K562 (cell line): ENCODE results near the gene SH3D19. TPM values are rescaled to one million over a fixed set of nuclear protein-coding genes. Genes with fewer than 3 reads are reported as not detected.

Source experiments
- ATAC-seq: fragments of 200-7000 bp; cut with Tn5 transposase; 3 replicates; pipeline ENCODE4 v1.9.1; 2020; ENCODE audit warnings: moderate library complexity
- BruUV-seq: library from RNA; stranded (reverse); fragments of 400-500 nt; replicated peaks from 2 replicates; lab custom pipeline; 2021; lab: Mats Ljungman, UMichigan
- CTCF ChIA-PET: fragments of 300-600 bp; formaldehyde crosslinking; extraction: SDS; loops from one replicate; lab custom pipeline; 2021; ENCODE audit warnings: low intra/inter-chr PET ratio; lab: Yijun Ruan, JAX
- POLR2A ChIA-PET: fragments of 300-600, 350-650 bp; sonication (Branson Sonifier 250); formaldehyde crosslinking; extraction: SDS; loops from one replicate; lab custom pipeline; 2021; ENCODE audit warnings: antibody characterized with exemption, inconsistent platforms; lab: Yijun Ruan, JAX
- DNase-seq, 4 experiments: peaks; one replicate each; pipeline versions ENCODE4 v3.0.0 to v3.0.0-alpha.2; 2011 to 2018; ENCODE audit warnings: low spot score in 3 of 4, mixed read lengths in 3 of 4; ENCODE audit errors: extremely low read depth in 1 of 4
- FAIRE-seq: peaks from 2 replicates; lab custom pipeline; 2011; peaks lifted over from hg19 to GRCh38; lab: Jason Lieb, UNC
- H2AFZ ChIP-seq: 2 replicates; pipeline ENCODE4 v1.6.0; 2011; ENCODE audit warnings: low read depth, low read length, control low read depth, inconsistent platforms
- H3K27ac ChIP-seq: fragments of 200-600 bp; 3 replicates; pipeline ENCODE4 v1.8.0; 2011; ENCODE audit warnings: low read depth, mild to moderate bottlenecking, control low read depth, inconsistent platforms, low read length, moderate library complexity, mixed read lengths; ENCODE audit errors: extremely low read depth
- H3K27me3 ChIP-seq, 2 experiments: fragments of 300-600 bp in 1 of 2; 2 replicates in 1 of 2; 3 replicates in 1 of 2; pipeline versions ENCODE4 v1.6.0 to v1.8.0; 2011; ENCODE audit warnings: inconsistent platforms in 2 of 2, low read length in 2 of 2, mild to moderate bottlenecking in 1 of 2, mixed read lengths in 1 of 2, moderate library complexity in 1 of 2; ENCODE audit not compliant: control insufficient read depth in 2 of 2, insufficient read depth in 2 of 2
- H3K36me3 ChIP-seq: fragments of 300-600 bp; 3 replicates; pipeline ENCODE4 v1.8.0; 2011; ENCODE audit warnings: mild to moderate bottlenecking, low read length, inconsistent platforms; ENCODE audit not compliant: control insufficient read depth, insufficient read depth
- H3K4me1 ChIP-seq, 2 experiments: fragments of 200-600 bp in 1 of 2; replicated peaks in 1 of 2; 2 replicates in 1 of 2; 3 replicates in 1 of 2; pipeline versions ENCODE4 v1.5.1 to v1.8.0; 2011; ENCODE audit warnings: inconsistent platforms in 2 of 2, low read length in 2 of 2, mild to moderate bottlenecking in 1 of 2, mixed read lengths in 1 of 2, moderate library complexity in 1 of 2; ENCODE audit not compliant: control insufficient read depth in 2 of 2, insufficient read depth in 2 of 2
- H3K4me2 ChIP-seq: 2 replicates; pipeline ENCODE4 v1.6.1; 2011; ENCODE audit warnings: low read length, control low read depth, inconsistent platforms, mixed read lengths; ENCODE audit not compliant: insufficient read depth
- H3K4me3 ChIP-seq: fragments of 200-600 bp; sonication (generic), shearing (Covaris generic); 2 replicates; pipeline ENCODE4 v1.5.1; 2016; ENCODE audit warnings: control low read depth, inconsistent platforms
- H3K79me2 ChIP-seq: fragments of 200-600 bp; 3 replicates; pipeline ENCODE4 v1.8.0; 2011; ENCODE audit warnings: low read length, inconsistent platforms; ENCODE audit not compliant: control insufficient read depth, insufficient read depth
- H3K9ac ChIP-seq, 2 experiments: 2 replicates each; pipeline versions ENCODE4 v1.6.0 to v1.6.1; 2011; ENCODE audit warnings: low read depth in 2 of 2, low read length in 2 of 2, control low read depth in 1 of 2, inconsistent platforms in 1 of 2, mild to moderate bottlenecking in 1 of 2, mixed read lengths in 1 of 2; ENCODE audit not compliant: insufficient read depth in 1 of 2
- H3K9me1 ChIP-seq: one replicate; pipeline ENCODE4 v1.6.0; 2011; ENCODE audit warnings: inconsistent platforms, mild to moderate bottlenecking, low read length, moderate library complexity; ENCODE audit not compliant: control insufficient read depth, insufficient read depth
- H3K9me3 ChIP-seq: replicated peaks from 2 replicates; pipeline ENCODE4 v1.5.1; 2011; ENCODE audit warnings: low read depth, low read length, inconsistent platforms; ENCODE audit not compliant: control insufficient read depth, insufficient read depth
- H4K20me1 ChIP-seq: replicated peaks from 2 replicates; pipeline ENCODE4 v1.6.1; 2011; ENCODE audit warnings: low read length, inconsistent platforms, mixed read lengths; ENCODE audit not compliant: control insufficient read depth, insufficient read depth
- ELF1 ChIP-seq: fragments of 200-800 bp; sonication (Bioruptor generic); IDR thresholded peaks from 2 replicates; pipeline ENCODE4 v1.6.1; 2016; ENCODE audit warnings: missing genetic modification characterization, missing compliant biosample characterization
- HDAC1 ChIP-seq, 2 experiments: fragments of 450-650 bp; IDR thresholded peaks; 2 replicates each; pipeline ENCODE4 v1.6.1; 2016 to 2017; ENCODE audit warnings: inconsistent platforms in 1 of 2, mild to moderate bottlenecking in 1 of 2, moderate library complexity in 1 of 2
- LEF1 ChIP-seq: fragments of 450-650 bp; IDR thresholded peaks from 2 replicates; pipeline ENCODE4 v1.6.1; 2016; ENCODE audit warnings: mild to moderate bottlenecking
- NCOR1 ChIP-seq: fragments of 450-650 bp; IDR thresholded peaks from 2 replicates; pipeline ENCODE4 v1.6.1; 2016; ENCODE audit warnings: mild to moderate bottlenecking, moderate library complexity
- TAF15 ChIP-seq: fragments of 200-400 bp; formaldehyde crosslinking; IDR thresholded peaks from 2 replicates; pipeline ENCODE4 v1.6.1; 2017; ENCODE audit warnings: mild to moderate bottlenecking, low read depth, low read length, moderate library complexity
- TBL1XR1 ChIP-seq, 2 experiments: IDR thresholded peaks; 2 replicates each; pipeline ENCODE4 v1.6.1; 2012; ENCODE audit warnings: improper control_type of control experiment in 2 of 2, low read length in 2 of 2, mild to moderate bottlenecking in 1 of 2
- ZNF143 ChIP-seq: sonication (generic); formaldehyde crosslinking; IDR thresholded peaks from 2 replicates; pipeline ENCODE4 v1.9.0; 2022; ENCODE audit warnings: mild to moderate bottlenecking, missing genetic modification reagents
- ZNF586 ChIP-seq: fragments of 450-650 bp; formaldehyde crosslinking; conservative IDR thresholded peaks from 2 replicates; pipeline ENCODE4 v1.4.0; 2020; ENCODE audit warnings: mild to moderate bottlenecking, moderate library complexity
- WGBS: fragments of 100-300 bp; shearing (Covaris generic); methylation state at CpG from one replicate; pipeline ENCODE4 v1.1.6; 2016; ENCODE audit warnings: low coverage, mixed read lengths; ENCODE audit not compliant: insufficient coverage; ENCODE audit errors: missing lambda C conversion rate; 5-methylcytosine and 5-hydroxymethylcytosine counted together
- in situ Hi-C: fragments of 300-500 bp; cut with MboI; formaldehyde crosslinking; loops from 4 replicates; pipeline ENCODE4 v1.15.0; 2018; ENCODE audit warnings: inconsistent platforms, mixed read lengths
- intact Hi-C: fragments of 100-400 bp; cut with micrococcal nuclease; formaldehyde crosslinking; loops from 2 replicates; pipeline ENCODE4 v1.14.2; 2022
- polyA plus RNA-seq, 8 experiments: library from polyadenylated mRNA; depleted of rRNA in 4 of 8; stranded (reverse) in 5 of 8; unstranded in 3 of 8; fragments of >200 nt; fragmentation: Nextera tagmentation in 2 of 8; fragmentation: Illumina TruSeq in 1 of 8; extraction: Ambion mirVana in 2 of 8; extraction: Trizol in 1 of 8; gene quantifications; 2 replicates each; pipeline versions ENCODE4 v1.2.1 to v1.2.3, GENCODE V29; 2011 to 2014; ENCODE audit warnings: inconsistent platforms in 1 of 8, missing spikeins in 1 of 8
- total RNA-seq, 7 experiments: library from RNA; depleted of rRNA in 6 of 7; stranded (reverse); fragments of >200 nt in 6 of 7; fragmentation: Illumina TruSeq in 2 of 7; extraction: Trizol in 2 of 7; gene quantifications; 2 replicates each; pipeline versions ENCODE4 v1.2.1 to v1.2.3, GENCODE V29; 2011 to 2021; ENCODE audit warnings: low replicate concordance in 1 of 7
- TF ChIP-seq, protein P1 (sequence below): fragments of 250-450 bp; sonication (Bioruptor Pico); IDR thresholded peaks from 2 replicates; pipeline ENCODE4 v1.8.0; 2022; ENCODE audit warnings: inconsistent platforms
- TF ChIP-seq, protein P2 (sequence below), 3 experiments: fragments of 200-800 bp in 1 of 3; sonication (Bioruptor generic) in 1 of 3; sonication (generic) in 1 of 3; formaldehyde crosslinking in 1 of 3; IDR thresholded peaks; 2 replicates each; pipeline versions ENCODE4 v1.6.1 to v1.8.0; 2016 to 2022; ENCODE audit warnings: mild to moderate bottlenecking in 2 of 3, missing compliant biosample characterization in 2 of 3, missing genetic modification characterization in 2 of 3, missing genetic modification reagents in 1 of 3

The SH3D19 gene
- total and polyA plus RNA-seq, 9 of the 15 experiments (the other 6 are each of a cell fraction or from before 2014, with no cell fraction given): 0.42 to 2.2 (median 1.1) TPM; not detected in 6

- Histone ChIP-seq H3K9me3 (no peaks in the 10 kb centered on the region), H3K4me1 (no peaks in the 10 kb centered on the region), H3K36me3 (no peaks in the 10 kb centered on the region), H2AFZ (no peak overlapping the region), H3K9ac (no peak overlapping the region), H3K9me1 (no peaks in the 10 kb centered on the region), H3K27ac (no peak overlapping the region), H3K4me3 (no peak overlapping the region), H4K20me1 (no peaks in the 10 kb centered on the region), H3K4me2 (no peak overlapping the region), H3K27me3 (peaks cover 4% of the 10 kb centered on the region in 2 experiments; a peak in 1 of 5 replicates), H3K79me2 (no peaks in the 10 kb centered on the region)
- 0% methylated on average over 1 of the region's 1 CpG for WGBS
- TF ChIP-seq, protein P1, sequence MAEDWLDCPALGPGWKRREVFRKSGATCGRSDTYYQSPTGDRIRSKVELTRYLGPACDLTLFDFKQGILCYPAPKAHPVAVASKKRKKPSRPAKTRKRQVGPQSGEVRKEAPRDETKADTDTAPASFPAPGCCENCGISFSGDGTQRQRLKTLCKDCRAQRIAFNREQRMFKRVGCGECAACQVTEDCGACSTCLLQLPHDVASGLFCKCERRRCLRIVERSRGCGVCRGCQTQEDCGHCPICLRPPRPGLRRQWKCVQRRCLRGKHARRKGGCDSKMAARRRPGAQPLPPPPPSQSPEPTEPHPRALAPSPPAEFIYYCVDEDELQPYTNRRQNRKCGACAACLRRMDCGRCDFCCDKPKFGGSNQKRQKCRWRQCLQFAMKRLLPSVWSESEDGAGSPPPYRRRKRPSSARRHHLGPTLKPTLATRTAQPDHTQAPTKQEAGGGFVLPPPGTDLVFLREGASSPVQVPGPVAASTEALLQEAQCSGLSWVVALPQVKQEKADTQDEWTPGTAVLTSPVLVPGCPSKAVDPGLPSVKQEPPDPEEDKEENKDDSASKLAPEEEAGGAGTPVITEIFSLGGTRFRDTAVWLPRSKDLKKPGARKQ (CRISPR knock-in tag): no peak
- no peak for TF ChIP-seq LEF1
- TF ChIP-seq ZNF586: no peak
- ChIA-PET POLR2A (no interaction called here), CTCF (no interaction called here)
- intact Hi-C loops (no loop called here), in situ Hi-C loops (no loop called here)
- ATAC-seq (no peak), DNase-seq (no peak), FAIRE-seq (no peak)
- BruUV-seq: no TSS peak
Observed at GRCh38 chr4:151205722-151206121, 119.7 kb downstream of the SH3D19 start.

GRCh38 chr4:151204925-151205524 lies 120.4 kb downstream of the SH3D19 start:
- WGBS: under 1% methylated on average over 8 of the region's 10 CpGs
- Histone ChIP-seq H4K20me1 (no peaks in the 10 kb centered on the region), H3K9ac (no peak overlapping the region), H2AFZ (no peak overlapping the region), H3K36me3 (no peaks in the 10 kb centered on the region), H3K4me3 (no peak overlapping the region), H3K9me3 (no peaks in the 10 kb centered on the region), H3K79me2 (no peaks in the 10 kb centered on the region), H3K27me3 (peaks cover 4% of the 10 kb centered on the region in 2 experiments; a peak in 1 of 5 replicates), H3K4me2 (no peak overlapping the region), H3K27ac (no peak overlapping the region), H3K9me1 (no peaks in the 10 kb centered on the region), H3K4me1 (no peaks in the 10 kb centered on the region)
- in situ Hi-C loops: no loop called here
- ChIA-PET POLR2A (no interaction called here), CTCF (no interaction called here)
- no peak for ATAC-seq
- no peak for FAIRE-seq
- intact Hi-C loops: no loop called here
- DNase-seq: no peak
- no TSS peak for BruUV-seq
- TF ChIP-seq HDAC1 (IDR thresholded peaks at IDR 0.05) (no peak), ZNF143 (CRISPR knock-in tag) (no peak), NCOR1 (no peak), TAF15 (no peak), TBL1XR1 (IDR thresholded peaks at IDR 0.05; ENCODE audit: low read length in 2 of 2) (no peak), ELF1 (tag) (no peak)
- TF ChIP-seq, protein P2, sequence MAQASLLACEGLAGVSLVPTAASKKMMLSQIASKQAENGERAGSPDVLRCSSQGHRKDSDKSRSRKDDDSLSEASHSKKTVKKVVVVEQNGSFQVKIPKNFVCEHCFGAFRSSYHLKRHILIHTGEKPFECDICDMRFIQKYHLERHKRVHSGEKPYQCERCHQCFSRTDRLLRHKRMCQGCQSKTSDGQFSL (CRISPR knock-in tag; IDR thresholded peaks at IDR 0.05): no peak
- TF ChIP-seq, protein P2 (tag; IDR thresholded peaks at IDR 0.05): no peak
